Endometrial microvascular endothelial cells (primary cell): Measurements from ENCODE around the gene HIPK1. TPM values are rescaled to one million over a fixed set of nuclear protein-coding genes. Genes with fewer than 3 reads are reported as not detected.

ENCODE experiments used
- in situ Hi-C: cut with HindIII; loops from 2 replicates; pipeline ENCODE4 v1.10.0; 2017; ENCODE audit warnings: low sequenced_read_pairs, low pct_unique_long_range_greater_than_20kb; ENCODE audit errors: inconsistent ontology term
- total RNA-seq: library from RNA; depleted of rRNA; stranded (reverse); fragments of >200 nt; gene quantifications from one replicate; pipeline ENCODE4 v1.2.3, GENCODE V29; 2015; ENCODE audit errors: inconsistent ontology term

The HIPK1 gene
- total RNA-seq = 31.6 TPM

- in situ Hi-C loops = no loop called here
These were observed at the start of gene HIPK1 for GRCh38 chr1:113928941-113929749. Gene HIPK1, plus strand, starts transcription at chr1:113929324.

GRCh38 chr1:113879739-113880038 lies 49.4 kb upstream of the HIPK1 start:
- in situ Hi-C loops = no loop called here

- in situ Hi-C loops = no loop called here
These were observed 47.5 kb upstream of the HIPK1 start for GRCh38 chr1:113881661-113882060.

DNA sequence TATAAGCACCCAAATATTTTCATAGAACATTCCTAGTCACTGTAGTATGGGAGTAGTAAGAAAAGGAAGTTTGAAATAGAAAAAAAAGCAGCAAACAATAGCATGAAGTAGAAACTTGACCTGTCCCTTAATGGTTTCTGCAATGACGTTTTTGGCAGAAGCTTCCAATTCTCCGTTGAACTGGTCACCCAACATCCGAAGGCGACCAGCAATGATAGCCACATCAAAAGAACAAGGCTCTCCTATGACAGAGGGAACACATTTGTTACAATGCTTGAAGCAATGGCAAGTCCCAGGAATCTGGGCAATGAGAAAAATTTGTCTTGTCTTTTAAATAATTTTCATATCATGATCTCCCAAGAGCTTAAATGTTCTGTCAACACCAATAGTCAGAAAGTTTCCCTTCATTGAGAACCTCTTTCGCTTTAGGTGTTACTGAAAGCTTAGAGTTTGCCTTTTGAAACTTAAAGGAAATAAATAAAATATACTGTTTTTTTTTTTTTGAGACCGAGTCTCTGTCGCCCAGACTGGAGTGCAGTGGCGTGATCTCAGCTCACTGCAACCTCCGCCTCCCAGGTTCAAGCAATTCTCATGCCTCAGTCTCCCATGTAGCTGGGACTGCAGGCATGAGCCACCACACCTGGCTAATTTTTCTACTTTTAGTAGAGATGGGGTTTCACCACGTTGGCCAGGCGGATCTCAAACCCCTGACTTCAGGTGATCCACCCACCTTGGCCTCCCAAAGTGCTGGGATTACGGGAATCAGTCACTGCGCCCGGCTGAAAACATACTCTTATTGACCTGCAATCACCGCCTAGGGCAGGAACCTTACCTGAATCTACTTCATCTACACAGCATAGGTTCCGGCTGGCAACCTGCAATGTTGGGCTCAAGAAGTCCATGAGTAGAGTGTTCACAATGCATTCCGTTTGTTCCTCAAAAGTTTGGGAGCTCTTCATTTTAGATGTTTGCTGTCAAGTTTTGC lies 42.4 kb upstream of the HIPK1 start:
- in situ Hi-C loops = no loop called here

- in situ Hi-C loops = no loop called here
These were observed 41.5 kb upstream of the HIPK1 start, which contains the start of gene BCL2L15 for GRCh38 chr1:113887402-113888175. Gene BCL2L15, minus strand, starts transcription at chr1:113887581. Its CDS starts 206 bp downstream, at chr1:113887375.

DNA sequence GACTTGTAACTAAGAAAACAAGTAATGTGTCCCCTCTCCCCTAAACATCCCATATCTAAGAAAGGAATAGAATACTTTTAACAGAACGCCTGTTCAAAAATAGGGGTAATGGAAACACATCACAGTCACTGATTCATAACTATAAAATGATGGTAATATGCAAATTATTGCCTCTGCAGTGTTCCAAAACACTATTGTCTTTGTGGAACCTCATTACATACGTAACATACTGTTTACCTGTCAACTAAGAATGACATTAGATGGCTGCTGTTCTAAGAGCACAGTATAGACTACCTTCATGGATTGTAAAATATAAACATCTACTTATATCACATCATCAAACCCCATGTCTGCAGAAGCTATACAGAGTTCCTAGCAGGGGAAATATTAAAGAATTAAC lies 38.3 kb upstream of the HIPK1 start:
- in situ Hi-C loops = no loop called here

DNA sequence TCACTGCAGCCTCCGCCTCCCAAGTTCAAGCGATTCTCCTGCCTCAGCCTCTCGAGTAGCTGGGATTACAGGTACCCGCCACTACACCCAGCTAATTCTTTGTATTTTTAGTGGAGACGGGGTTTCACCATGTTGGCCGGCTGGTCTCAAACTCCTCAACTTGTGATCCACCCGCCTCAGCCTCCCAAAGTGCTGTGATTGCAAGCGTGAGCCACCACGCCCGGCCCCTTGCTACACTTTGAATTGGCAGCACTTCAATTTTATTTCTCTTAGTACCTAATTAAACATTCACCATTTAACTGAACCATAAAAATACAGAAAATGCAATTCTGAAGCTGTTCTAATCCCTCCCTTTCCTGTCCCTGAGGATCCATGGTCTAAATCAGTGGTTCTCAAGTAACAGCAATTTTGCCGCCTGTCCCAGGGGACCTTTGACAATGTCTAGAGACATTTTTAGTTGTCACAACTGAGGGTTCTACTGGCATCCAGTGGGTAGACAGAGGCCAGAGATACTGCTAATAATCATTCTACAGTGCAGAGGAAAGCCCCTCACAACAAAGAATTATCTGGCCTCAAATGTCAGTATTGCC lies 37.4 kb upstream of the HIPK1 start:
- in situ Hi-C loops = no loop called here

DNA sequence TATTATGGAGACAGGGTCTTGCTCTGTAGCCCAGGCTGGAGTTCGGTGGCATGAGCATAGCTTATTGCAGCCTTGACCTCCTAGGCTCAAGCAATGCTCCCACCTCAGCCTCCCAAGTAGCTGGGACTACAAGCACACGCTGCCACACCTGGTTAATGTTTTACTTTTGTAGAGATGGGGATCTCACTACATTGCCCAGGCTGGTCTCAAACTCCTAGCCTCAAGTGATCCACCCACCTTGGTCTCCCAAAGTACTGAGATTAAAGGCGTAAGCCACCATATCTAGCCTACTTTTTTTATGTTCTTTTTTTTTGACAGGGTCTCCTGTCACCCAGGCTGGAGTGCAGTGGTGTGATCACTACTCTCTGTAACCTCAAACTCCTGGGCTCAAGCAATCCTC lies 35.9 kb upstream of the HIPK1 start:
- in situ Hi-C loops = no loop called here

DNA sequence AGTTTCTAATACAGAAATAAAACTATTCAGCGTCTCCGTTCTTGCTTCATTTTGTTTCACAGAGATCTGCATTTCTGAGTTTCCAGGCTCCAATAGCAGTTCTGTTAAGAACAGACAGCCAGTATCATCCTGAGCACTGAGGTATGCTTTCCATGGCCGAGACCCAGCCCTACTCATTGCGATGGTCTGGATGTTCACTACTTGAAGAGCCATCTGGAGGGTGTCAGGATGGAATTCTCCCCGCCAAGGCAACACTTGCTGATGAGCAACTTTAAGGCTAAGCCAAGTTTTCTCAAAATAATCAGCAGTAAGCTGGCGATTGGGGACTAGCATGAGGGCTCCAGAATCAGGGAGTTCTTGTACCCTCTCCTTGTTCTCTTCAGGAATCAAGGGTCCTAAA lies 34.0 kb upstream of the HIPK1 start:
- in situ Hi-C loops = no loop called here

DNA sequence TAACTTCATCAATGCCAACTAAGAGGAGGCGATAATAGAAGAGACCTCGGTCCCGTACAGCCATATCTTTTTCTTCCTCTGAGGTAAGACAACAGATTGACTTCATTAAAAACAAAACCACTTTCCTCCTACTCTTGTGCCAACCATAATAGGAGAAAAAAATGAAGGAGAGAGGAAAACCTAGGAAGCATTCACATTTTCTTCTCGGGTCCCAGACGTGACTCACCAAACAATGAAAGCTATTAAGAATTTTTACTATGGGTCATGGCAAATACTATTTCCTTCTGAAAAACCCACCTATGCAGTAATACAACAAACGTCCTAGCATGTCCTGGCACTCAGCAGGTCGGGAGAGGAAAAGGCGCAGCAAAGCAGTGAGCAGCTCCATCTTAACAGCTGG lies 33.2 kb upstream of the HIPK1 start:
- in situ Hi-C loops = no loop called here

GRCh38 chr1:113898241-113898814 lies 30.8 kb upstream of the HIPK1 start:
- in situ Hi-C loops = no loop called here

GRCh38 chr1:113899111-113899510 lies 30.0 kb upstream of the HIPK1 start:
- in situ Hi-C loops = no loop called here

DNA sequence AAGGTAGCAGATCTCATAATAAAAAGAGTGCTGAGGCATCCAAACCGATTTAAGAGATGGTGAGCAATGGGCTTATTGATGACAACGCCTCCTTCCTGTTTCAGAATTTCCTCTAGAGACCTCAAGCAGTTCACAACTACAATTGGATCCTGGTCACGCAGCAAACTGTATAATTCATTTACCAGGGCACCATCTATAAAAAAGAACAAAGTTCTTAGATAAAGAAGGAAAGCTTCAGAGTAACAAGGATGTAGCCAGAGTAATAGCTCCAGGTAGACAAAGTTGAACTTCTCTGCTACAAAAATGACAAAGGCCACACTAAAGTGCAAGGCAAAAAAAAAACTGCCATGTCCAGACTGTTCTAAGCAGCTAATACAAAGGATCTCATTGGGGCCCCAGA lies 27.9 kb upstream of the HIPK1 start:
- in situ Hi-C loops = no loop called here

DNA sequence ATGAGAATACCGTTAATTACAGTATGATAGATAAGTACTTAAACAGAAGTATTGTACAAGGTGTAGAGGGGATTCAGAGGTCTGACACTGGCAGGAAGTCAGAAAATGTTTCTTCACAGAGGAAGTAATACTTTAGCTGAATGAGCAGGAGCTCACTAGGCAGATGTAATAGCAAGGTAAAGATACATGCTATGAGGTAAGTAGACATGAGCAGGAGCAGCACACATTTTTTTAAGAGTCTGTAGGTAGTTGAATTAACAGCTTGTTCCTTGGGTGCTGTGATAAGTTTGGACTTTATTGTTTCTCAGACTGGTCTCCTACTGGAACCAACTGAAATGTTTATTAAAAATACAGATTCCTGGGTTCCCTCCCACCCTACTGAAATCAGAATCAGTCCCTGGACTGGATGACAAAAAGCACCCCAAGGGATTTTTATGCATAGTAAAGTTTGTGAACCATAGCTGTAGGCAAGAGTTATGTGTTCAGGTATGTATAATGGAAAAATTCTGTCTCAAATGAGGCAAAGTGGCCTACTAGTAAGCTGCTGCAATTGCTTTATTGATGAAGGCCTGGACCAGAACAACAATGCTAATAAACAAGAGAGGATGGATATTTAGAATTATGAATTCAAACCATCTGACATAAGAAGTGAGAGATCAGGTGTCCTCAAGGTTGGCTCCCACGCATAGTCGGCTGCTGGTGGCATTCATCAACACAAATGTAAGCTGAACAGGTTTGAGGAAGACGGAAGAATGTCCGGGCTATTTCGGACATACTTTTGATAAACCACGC lies 25.4 kb upstream of the HIPK1 start:
- in situ Hi-C loops = no loop called here

DNA sequence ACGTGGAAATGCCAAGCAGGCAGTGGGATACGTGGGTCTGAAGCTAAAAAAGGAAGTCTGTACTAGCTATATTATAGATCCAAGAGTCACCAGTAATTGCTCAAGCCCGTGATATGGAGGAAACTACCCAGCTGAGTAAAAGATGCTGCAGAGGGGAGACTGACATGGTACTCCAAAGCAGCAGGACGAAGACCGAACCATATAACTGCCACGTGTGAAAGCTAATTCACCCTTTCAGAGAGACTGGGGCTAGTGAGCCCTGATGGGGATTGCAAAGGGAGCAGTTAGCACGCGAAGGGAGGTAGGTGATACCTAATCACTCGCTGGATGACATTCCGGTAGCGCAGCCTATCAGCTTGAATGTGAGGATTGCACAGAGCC lies 24.8 kb upstream of the HIPK1 start:
- in situ Hi-C loops = no loop called here

DNA sequence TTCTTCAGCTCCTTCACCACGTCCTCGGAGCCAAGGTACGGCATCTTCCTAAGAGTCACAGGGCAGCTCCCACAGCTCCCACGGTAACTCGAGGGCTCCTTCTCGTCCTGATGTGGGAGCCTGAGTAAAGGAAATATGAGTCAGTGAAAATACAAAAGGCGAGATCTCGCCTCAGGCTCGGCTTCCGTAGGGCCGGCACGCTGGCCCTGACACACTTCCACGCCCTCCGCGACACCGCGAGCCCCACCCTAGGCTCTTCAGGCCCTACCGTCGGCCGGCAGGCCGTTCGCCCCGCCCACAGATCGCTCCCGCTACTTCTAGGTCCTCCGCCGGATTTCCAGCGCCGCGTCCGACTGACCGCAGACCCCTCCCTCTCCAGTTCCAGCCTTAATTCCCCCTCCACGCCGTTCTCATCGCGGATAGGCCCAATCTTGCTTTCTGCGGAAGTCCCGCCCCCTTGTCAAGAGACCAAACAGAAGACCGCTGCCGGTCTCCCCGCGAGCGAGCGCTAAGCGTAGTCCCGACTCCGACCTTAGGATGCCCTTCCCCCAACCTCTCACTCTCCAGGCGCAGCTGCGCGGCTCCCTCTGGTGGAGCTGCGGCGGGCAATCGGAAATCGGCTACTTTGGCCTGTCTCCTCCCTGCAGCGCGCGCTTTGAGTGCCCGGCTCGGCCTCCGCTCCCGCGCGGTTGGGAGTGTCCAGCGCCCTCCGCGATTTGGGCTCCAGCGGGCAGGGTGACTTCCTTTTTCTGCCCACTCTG lies 24.3 kb upstream of the HIPK1 start, which contains the start of the genes AP4B1 and DCLRE1B:
AP4B1 (minus strand) TSS at position 126 of the 761 bp plus-strand sequence; CDS start at position 44, 82 bp downstream.
DCLRE1B (plus strand) TSS at position 653 of the 761 bp plus-strand sequence. CDS start 261 bp downstream, outside the sequence.
- in situ Hi-C loops = no loop called here

DNA sequence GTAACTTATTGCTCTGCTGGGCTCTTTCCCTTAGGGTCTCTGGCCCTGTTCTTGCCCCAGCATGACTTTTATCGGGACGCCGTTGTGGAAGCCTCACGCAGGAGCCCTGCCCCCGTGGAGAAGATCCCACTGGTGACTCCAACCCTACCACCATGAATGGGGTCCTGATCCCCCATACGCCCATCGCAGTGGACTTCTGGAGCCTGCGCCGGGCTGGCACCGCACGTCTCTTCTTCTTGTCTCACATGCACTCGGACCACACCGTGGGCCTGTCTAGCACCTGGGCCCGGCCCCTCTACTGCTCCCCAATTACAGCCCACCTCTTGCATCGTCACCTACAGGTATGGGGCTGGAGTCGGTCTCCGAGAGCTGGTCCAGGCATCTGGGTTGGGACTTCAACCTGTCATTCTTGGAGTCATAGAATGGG lies 23.7 kb upstream of the HIPK1 start:
- in situ Hi-C loops = no loop called here
